ENCODE data around the gene SOHLH1. TPM values are rescaled to one million over a fixed set of nuclear protein-coding genes. Genes with fewer than 3 reads are reported as not detected.

The SOHLH1 gene
- total RNA-seq, 4 donors from 2014 or later = not detected

GRCh38 chr9:135695036-135695435, 4.2 kb downstream of the SOHLH1 start:
- H3K9me3 ChIP-seq = no peaks in the 10 kb centered on the region
- DNase-seq (ENCODE audit: low spot score in 2 of 2) = no peak
- H3K4me1 ChIP-seq = no peaks in the 10 kb centered on the region
- no peak overlapping the region for H3K4me3 ChIP-seq
- WGBS, 2 donors = 75 to 85% methylated on average over 10 to 11 of the region's 16 CpGs
- peaks cover 0 to 2% of the 10 kb centered on the region in 2 donors for H3K27me3 ChIP-seq
- H3K36me3 ChIP-seq = no peaks in the 10 kb centered on the region
- H3K27ac ChIP-seq = no peak overlapping the region
- no peak for TF ChIP-seq EP300 (IDR thresholded peaks at IDR 0.05)
- no peak for TF ChIP-seq CTCF (IDR thresholded peaks at IDR 0.05)
- TF ChIP-seq POLR2A (IDR thresholded peaks at IDR 0.05) = no peak

DNA sequence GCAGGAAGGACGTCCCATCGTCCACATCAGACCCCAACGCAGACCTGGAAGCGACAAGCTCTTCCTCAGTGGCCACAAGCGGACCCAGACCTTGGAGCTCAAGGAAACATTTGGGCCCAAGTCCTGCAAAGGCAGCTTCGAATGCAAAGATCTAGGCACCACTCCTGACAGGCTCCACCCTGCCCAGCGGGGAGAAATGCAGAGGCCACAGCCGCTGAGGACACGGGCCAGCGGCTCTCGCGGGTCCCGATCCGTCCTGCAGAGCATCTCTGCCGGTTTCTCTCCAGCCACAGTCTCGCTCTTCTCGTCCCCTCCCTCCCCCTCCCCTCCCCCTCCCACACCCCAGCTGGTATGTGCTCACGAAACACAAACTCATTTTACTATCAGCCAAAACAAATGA, 4.9 kb downstream of the SOHLH1 start:
- no peaks in the 10 kb centered on the region for H3K36me3 ChIP-seq
- no peaks in the 10 kb centered on the region for H3K27me3 ChIP-seq
- no peaks in the 10 kb centered on the region for H3K4me1 ChIP-seq

DNA sequence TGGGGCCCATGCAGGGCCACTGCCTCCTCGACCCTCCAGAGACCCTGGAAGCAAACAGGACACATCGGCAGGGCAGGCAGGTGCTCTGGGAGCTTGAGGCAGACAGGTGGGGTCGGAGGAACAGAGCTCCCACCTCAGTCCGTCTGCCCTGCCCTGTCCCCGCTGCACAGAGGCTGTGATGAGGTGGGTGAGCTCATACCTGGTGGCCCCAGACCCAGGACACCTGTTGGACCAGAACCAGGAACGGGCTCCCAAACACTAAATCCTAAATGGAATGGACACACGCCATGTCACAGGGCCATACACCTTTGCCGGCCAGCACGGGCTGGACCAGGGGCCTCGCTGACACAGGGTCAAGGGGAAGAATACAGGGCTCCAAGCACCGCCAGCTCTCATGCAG, 5.5 kb downstream of the SOHLH1 start:
- H3K9me3 ChIP-seq = no peaks in the 10 kb centered on the region
- H3K27ac ChIP-seq = no peak overlapping the region
- H3K36me3 ChIP-seq = no peaks in the 10 kb centered on the region
- 81 to 94% methylated on average over 6 to 11 of the region's 11 CpGs for WGBS, 2 donors
- H3K4me3 ChIP-seq = no peak overlapping the region
- TF ChIP-seq CTCF (IDR thresholded peaks at IDR 0.05) = no peak
- TF ChIP-seq POLR2A (IDR thresholded peaks at IDR 0.05) = no peak
- no peak for TF ChIP-seq EP300 (IDR thresholded peaks at IDR 0.05)
- H3K4me1 ChIP-seq = no peaks in the 10 kb centered on the region
- no peaks in the 10 kb centered on the region for H3K27me3 ChIP-seq
- DNase-seq (ENCODE audit: low spot score in 2 of 2) = no peak

More for the DNA sequence above, 4.9 kb downstream of the SOHLH1 start:
- Histone ChIP-seq H3K4me3 (no peak overlapping the region), H3K9me3 (no peaks in the 10 kb centered on the region), H3K27ac (no peak overlapping the region)
- 45 to 59% methylated on average over 14 to 18 of the region's 18 CpGs for WGBS, 2 donors
- TF ChIP-seq POLR2A (IDR thresholded peaks at IDR 0.05) (no peak), EP300 (IDR thresholded peaks at IDR 0.05) (no peak), CTCF (IDR thresholded peaks at IDR 0.05) (no peak)
- DNase-seq (ENCODE audit: low spot score in 2 of 2) = no peak

DNA sequence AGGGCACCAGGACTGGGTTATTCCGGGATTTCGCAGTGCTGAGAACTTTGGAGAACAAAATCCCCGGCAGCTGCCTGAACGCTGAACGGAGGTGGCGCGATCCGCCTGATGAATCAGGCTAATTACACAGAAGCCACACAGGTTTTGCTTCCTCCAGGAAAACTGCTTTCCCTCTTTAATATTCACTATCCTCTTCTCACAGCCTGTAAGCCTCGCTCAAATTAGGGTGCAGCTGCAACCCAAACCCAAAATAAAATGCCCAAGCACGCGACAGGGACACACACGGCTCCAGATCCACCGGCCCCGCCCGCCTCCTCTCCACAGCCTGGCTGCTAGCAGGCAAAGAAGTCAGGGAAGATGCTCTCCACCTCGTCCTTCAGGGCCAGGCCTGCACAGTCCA, 6.0 kb downstream of the SOHLH1 start:
- Histone ChIP-seq H3K36me3 (no peaks in the 10 kb centered on the region), H3K4me3 (no peak overlapping the region), H3K9me3 (no peaks in the 10 kb centered on the region), H3K4me1 (no peaks in the 10 kb centered on the region), H3K27me3 (no peaks in the 10 kb centered on the region), H3K27ac (no peak overlapping the region)
- WGBS, 2 donors = 70 to 71% methylated on average over 16 of the region's 16 CpGs
- no peak for DNase-seq (ENCODE audit: low spot score in 2 of 2)
- no peak for TF ChIP-seq POLR2A (IDR thresholded peaks at IDR 0.05)
- no peak for TF ChIP-seq EP300 (IDR thresholded peaks at IDR 0.05)
- TF ChIP-seq CTCF (IDR thresholded peaks at IDR 0.05) = no peak

GRCh38 chr9:135692410-135692809, 6.9 kb downstream of the SOHLH1 start:
- Histone ChIP-seq H3K27ac (no peak overlapping the region), H3K9me3 (no peaks in the 10 kb centered on the region), H3K27me3 (no peaks in the 10 kb centered on the region), H3K36me3 (no peaks in the 10 kb centered on the region), H3K4me1 (no peaks in the 10 kb centered on the region), H3K4me3 (no peak overlapping the region)
- TF ChIP-seq CTCF (IDR thresholded peaks at IDR 0.05) (no peak), POLR2A (IDR thresholded peaks at IDR 0.05) (no peak), EP300 (IDR thresholded peaks at IDR 0.05) (no peak)
- DNase-seq (ENCODE audit: low spot score in 2 of 2) = no peak
- WGBS, 2 donors = 42 to 54% methylated on average over 8 to 11 of the region's 11 CpGs

All from tibial nerve (tissue), 4 donors.